Panc1 (cell line): ENCODE results near the gene SIAH1.

Experiments
- CTCF ChIP-seq: fragments of 450-650 bp; IDR thresholded peaks from 2 replicates; pipeline ENCODE4 v1.5.1; 2017; ENCODE audit warnings: mild to moderate bottlenecking
- POLR2AphosphoS5 ChIP-seq: IDR thresholded peaks from 2 replicates; pipeline ENCODE4 v1.6.1; 2012; ENCODE audit warnings: mild to moderate bottlenecking, low read depth, low read length, moderate library complexity
- SIN3A ChIP-seq: IDR thresholded peaks from 2 replicates; pipeline ENCODE4 v1.6.1; 2012; ENCODE audit warnings: low read depth, mild to moderate bottlenecking, low read length, moderate library complexity, borderline replicate concordance; ENCODE audit not compliant: insufficient read depth
- TCF7L2 ChIP-seq: IDR thresholded peaks from 2 replicates; pipeline ENCODE4 v1.6.1; 2011; ENCODE audit warnings: mild to moderate bottlenecking, low read depth, low read length, inconsistent platforms

GRCh38 chr16:48372744-48373143, 12.5 kb downstream of the SIAH1 start:
- TF ChIP-seq SIN3A: no peak
- no peak for TF ChIP-seq CTCF
- TF ChIP-seq TCF7L2: no peak
- no peak for TF ChIP-seq POLR2AphosphoS5
